ENCODE results near the gene HAGH.
A peak's percentile ranks its signal among the peaks of the same experiment; 100 is the strongest.

The HAGH gene

GRCh38 chr16:1865902-1866690 lies 39.5 kb upstream of the HAGH start:
- no peaks in the 10 kb centered on the region for H3K36me3 ChIP-seq
- intact Hi-C loops (cut with DNase I; ENCODE audit: low total_unique reads) = no loop called here
- TF ChIP-seq CTCF (IDR thresholded peaks at IDR 0.05) = no peak

GRCh38 chr16:1863681-1864460 lies 37.2 kb upstream of the HAGH start:
- H3K4me1 ChIP-seq = no peaks in the 10 kb centered on the region
- intact Hi-C loops (cut with DNase I; ENCODE audit: low total_unique reads) = loop anchor here (5.0 kb wide), 1 partner anchor 68 kb away; no protein-coding TSS in a partner anchor
- no peak for DNase-seq
- H3K27me3 ChIP-seq = peaks cover 0 to 36% of the 10 kb centered on the region in 2 donors
- no peak overlapping the region for H3K4me3 ChIP-seq
- TF ChIP-seq CTCF (IDR thresholded peaks at IDR 0.05) = peak in 1 of 2 experiments; percentile 56
- no peaks in the 10 kb centered on the region for H3K9me3 ChIP-seq
- no peaks in the 10 kb centered on the region for H3K36me3 ChIP-seq
- H3K27ac ChIP-seq = no peak overlapping the region

More at GRCh38 chr16:1865902-1866690, 39.5 kb upstream of the HAGH start:
- Histone ChIP-seq H3K4me1 (no peaks in the 10 kb centered on the region), H3K27ac (no peak overlapping the region), H3K27me3 (peaks cover 0 to 25% of the 10 kb centered on the region in 2 donors), H3K9me3 (no peaks in the 10 kb centered on the region), H3K4me3 (no peak overlapping the region)
- no peak for DNase-seq

GRCh38 chr16:1862394-1862793 lies 35.8 kb upstream of the HAGH start:
- no peaks in the 10 kb centered on the region for H3K9me3 ChIP-seq
- no peak for TF ChIP-seq CTCF (IDR thresholded peaks at IDR 0.05)
- peaks cover 0 to 46% of the 10 kb centered on the region in 2 donors for H3K27me3 ChIP-seq
- DNase-seq = no peak
- intact Hi-C loops (cut with DNase I; ENCODE audit: low total_unique reads) = loop anchor here (5.0 kb wide), 1 partner anchor 70 kb away; no protein-coding TSS in a partner anchor
- no peak overlapping the region for H3K4me3 ChIP-seq
- no peaks in the 10 kb centered on the region for H3K36me3 ChIP-seq
- no peaks in the 10 kb centered on the region for H3K4me1 ChIP-seq
- H3K27ac ChIP-seq = no peak overlapping the region

- intact Hi-C loops (cut with DNase I; ENCODE audit: low total_unique reads) = loop anchor here (5.0 kb wide), 1 partner anchor 71 kb away; no protein-coding TSS in a partner anchor
- H3K27ac ChIP-seq = no peak overlapping the region
- no peaks in the 10 kb centered on the region for H3K36me3 ChIP-seq
- no peak for TF ChIP-seq CTCF (IDR thresholded peaks at IDR 0.05)
- no peak for DNase-seq
- H3K27me3 ChIP-seq = peaks cover 0 to 50% of the 10 kb centered on the region in 2 donors
- H3K4me1 ChIP-seq = no peaks in the 10 kb centered on the region
- no peaks in the 10 kb centered on the region for H3K9me3 ChIP-seq
- no peak overlapping the region for H3K4me3 ChIP-seq
Measured at GRCh38 chr16:1861730-1862129, 35.1 kb upstream of the HAGH start.

GRCh38 chr16:1859650-1860049 lies 33.0 kb upstream of the HAGH start:
- H3K4me3 ChIP-seq = no peak overlapping the region
- intact Hi-C loops (cut with DNase I; ENCODE audit: low total_unique reads) = loop anchor here (5.0 kb wide), 1 partner anchor 73 kb away; no protein-coding TSS in a partner anchor
- no peak for DNase-seq
- peaks cover 0 to 47% of the 10 kb centered on the region in 2 donors for H3K27me3 ChIP-seq
- no peak overlapping the region for H3K27ac ChIP-seq
- H3K9me3 ChIP-seq = no peaks in the 10 kb centered on the region
- H3K36me3 ChIP-seq = no peaks in the 10 kb centered on the region
- TF ChIP-seq CTCF (IDR thresholded peaks at IDR 0.05) = no peak
- H3K4me1 ChIP-seq = no peaks in the 10 kb centered on the region
